GM18517 (cell line): ENCODE data around the gene PLA2G4D.

Experiments used
- ATAC-seq: cut with Tn5 transposase; IDR thresholded peaks from one replicate; pipeline ENCODE4 v1.9.1; 2021; ENCODE audit warnings: mild to moderate bottlenecking, moderate library complexity; ENCODE audit not compliant: unreplicated experiment

The PLA2G4D gene

DNA sequence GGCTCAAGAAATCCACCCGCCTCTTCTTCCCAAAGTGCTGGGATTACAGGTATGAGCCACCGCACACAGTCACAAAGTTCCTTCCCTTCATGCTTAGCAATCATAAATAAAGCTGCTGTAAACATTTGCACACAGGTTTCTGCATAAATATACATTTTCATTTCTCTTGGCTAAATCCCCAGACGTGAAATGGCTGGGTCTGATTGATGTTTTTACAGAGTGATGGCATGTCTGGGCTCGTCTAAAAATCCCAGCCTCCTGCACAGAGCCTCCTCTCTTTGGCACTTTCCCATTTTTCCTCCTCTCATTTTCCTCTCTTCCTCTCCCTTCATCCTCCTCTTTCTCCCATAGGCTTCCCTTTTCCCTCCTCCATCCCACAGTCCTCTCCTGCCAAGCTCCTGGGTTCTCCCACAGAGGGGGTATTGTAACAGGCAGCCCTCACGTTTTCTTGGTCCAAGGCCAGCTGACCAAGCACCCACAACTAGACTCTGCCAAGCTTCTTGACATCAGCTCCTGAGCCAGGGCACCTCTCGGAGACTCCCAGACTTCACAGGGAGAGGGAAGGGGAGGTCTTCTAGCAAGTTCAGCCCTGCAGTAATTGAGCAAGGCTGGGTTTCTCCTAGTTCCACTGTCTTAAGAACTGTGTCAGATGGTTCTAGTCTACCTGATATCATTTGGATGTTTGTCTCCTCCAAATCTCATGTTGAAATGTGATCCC, 63.0 kb downstream of the PLA2G4D start:
- no peak for ATAC-seq

DNA sequence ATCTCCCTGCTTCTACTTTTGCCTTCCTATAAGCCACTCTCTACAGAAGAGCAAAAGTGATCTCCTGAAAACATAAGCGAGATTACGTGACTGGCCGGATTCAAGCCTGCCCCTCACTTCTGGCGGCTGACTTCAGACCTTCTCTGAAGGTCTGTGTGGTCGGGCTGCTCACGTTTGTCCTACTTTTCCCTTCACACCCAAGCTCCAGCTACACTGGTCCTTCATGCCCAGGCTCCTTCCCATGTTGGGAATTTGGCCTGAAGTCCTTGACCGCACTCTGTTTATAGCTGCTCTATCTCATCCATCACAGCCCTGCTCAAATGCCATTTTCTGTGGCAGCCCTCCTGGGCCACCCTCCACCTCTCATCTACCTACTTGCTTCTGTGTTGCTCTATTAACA, 66.8 kb downstream of the PLA2G4D start:
- no peak for ATAC-seq

DNA sequence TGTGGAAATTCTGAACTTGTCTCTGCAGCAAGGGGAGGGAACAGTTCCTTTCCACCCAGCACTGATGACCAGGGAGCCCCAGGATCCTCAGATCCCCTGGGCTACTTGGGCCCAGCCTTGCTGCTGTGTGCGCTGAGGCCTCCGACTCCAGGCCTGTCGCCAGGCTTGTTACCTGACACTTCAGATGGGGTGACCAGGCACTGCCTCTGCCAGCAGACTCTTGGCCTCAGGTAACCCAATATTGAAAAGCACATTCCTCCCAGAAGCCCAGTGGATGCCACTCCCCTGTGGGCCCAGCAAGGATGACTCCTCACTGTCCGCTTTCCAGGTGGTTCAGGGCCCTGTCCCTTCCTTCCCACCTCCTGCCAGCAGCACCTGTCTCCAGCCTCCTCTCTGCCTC, 70.1 kb downstream of the PLA2G4D start:
- ATAC-seq: no peak

DNA sequence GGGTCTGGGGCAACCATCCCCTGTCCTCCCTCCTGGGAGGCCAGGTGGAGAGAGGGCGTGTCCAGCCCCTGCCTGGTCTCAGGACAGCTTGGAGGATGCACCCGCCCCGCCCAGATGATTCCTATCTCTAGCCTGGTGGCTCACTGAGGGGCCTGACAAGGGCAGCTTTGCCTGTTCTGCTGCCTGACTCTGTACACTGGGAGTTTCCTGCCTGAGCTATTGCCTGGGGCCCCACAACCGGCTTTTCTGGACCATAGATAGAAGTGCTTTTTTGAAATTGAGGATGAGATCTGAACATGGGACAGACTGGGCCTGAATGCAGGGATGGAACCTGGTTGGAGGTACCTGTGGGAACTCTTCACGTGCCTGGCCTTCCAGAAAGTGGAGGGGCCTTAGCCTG, 72.8 kb downstream of the PLA2G4D start:
- ATAC-seq: no peak

DNA sequence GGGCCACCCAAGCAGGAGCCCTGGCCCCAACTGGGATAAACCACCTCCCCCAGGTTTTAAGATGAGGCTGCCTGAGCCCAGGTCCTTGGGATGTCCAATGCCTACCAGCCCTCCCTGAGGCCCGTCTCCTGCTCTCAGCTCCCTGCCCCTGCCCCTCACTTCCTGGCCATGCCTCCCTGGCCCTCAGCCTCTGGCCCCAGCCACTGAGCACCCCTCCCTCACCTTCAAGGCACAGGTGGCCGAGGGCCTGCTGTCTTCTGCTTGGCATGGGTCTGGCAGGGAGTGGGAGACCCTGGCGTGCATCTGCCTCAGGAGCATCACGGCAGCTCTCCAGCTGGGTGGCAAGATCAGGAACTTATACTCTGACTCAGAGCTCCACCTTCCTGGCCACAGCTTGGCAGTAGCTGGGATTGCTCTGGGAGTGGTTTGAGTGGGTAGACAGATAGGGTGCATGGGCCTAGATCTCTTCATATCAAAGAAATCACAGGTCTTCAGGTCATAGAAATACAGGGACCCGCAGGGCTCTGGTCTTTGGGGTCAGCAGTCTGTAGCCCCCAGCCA, 73.6 kb downstream of the PLA2G4D start, which contains the start of gene PLA2G4E:
Gene PLA2G4E, minus strand, starts transcription at position 330 of the 561 bp plus-strand sequence. Its CDS starts 12 bp downstream, at position 318.
- no peak for ATAC-seq

DNA sequence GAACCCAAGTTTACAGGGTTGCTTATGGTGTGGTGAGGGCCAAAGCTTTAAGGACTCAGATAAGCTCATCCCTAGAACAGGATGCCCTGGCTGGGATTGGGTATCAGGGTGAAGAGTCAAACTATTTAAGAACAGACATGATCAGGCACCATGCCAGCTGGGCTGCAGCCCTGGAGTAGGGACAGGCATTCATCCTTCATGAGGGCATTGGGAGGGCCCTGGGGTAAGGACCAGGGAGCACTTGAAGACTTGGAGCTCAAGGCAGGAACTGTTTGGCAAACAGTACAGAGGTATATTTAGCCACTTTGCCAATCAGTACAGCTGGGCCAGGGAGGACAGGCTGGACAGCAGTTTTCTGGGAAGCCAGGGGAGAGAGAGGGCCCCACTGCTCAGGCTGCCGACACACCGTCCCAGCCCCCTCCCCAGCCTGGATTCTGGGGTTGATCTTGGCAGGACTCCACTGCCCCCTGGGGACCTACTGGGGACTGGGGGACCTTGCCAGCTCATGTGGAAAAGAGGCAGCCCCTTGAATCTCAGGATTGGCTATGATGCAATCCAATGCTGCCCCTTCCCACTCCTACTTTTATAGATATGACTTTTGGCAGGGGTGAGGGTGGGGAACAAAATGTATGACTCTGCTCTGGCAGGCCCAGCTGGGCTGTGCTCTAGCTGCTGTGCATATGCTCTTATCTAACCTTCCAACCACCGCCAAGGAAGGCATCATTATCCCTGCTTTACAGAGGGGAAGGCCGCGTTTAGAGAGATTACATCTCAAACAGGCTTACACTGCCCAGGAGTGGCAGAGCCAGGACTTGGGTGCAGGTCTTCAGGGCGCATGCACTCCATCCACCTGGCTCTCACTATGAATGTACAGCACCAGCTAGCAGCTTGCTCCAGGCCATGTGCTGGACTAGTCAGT, 75.8 kb downstream of the PLA2G4D start:
- no peak for ATAC-seq
